Upper lobe of left lung (tissue), 4 donors: ENCODE results near the gene PARM1.

Experiments
- CTCF ChIP-seq, 6 experiments: fragments of 450-650 bp in 4 of 6; fragments of 200-600 bp in 2 of 6; sonication (generic) in 2 of 6; IDR thresholded peaks; one replicate each; pipeline ENCODE4 v1.5.1; 2016 to 2019; ENCODE audit warnings: antibody characterized with exemption in 6 of 6
- EP300 ChIP-seq, 4 donors: sonication (generic); formaldehyde crosslinking; IDR thresholded peaks; one replicate each; pipeline ENCODE4 v1.5.1; 2017; ENCODE audit warnings: antibody characterized with exemption in 4 of 4, control low read depth in 2 of 4
- POLR2A ChIP-seq, 4 donors: fragments of 450-650 bp; IDR thresholded peaks; one replicate each; pipeline ENCODE4 v1.5.1; 2016 to 2017; ENCODE audit warnings: antibody characterized with exemption in 4 of 4, mild to moderate bottlenecking in 2 of 4
- POLR2AphosphoS5 ChIP-seq, 2 donors: sonication (generic); formaldehyde crosslinking; IDR thresholded peaks; one replicate each; pipeline ENCODE4 v1.5.1; 2017; ENCODE audit warnings: antibody characterized with exemption in 2 of 2

- TF ChIP-seq CTCF (IDR thresholded peaks at IDR 0.05), result peak in 1 of 6 experiments; percentile 5
- no peak for TF ChIP-seq EP300 (IDR thresholded peaks at IDR 0.05)
- TF ChIP-seq POLR2AphosphoS5 (IDR thresholded peaks at IDR 0.05), result no peak
- no peak for TF ChIP-seq POLR2A (IDR thresholded peaks at IDR 0.05)
Observed at GRCh38 chr4:74969507-74970474, 36.9 kb downstream of the PARM1 start.
